Activated CD4-positive, alpha-beta T cell treated with anti-CD3 and anti-CD28 coated beads, Interleukin-2, Interleukin-6, amounts not matched to agents 100 ng/mL and 50 ng/mL, durations not matched to agents 16 hours and 8 hours (primary cell): ENCODE measurements around the gene C9orf50.

ENCODE experiments used
- DNase-seq: peaks from one replicate; pipeline ENCODE4 v3.0.0-alpha.2; 2020

Gene C9orf50

GRCh38 chr9:129586685-129587084 is 34.2 kb downstream of the C9orf50 start:
- no peak for DNase-seq

GRCh38 chr9:129586245-129586644 is 34.7 kb downstream of the C9orf50 start:
- DNase-seq = no peak

- no peak for DNase-seq
Observed at GRCh38 chr9:129585352-129585751, 35.5 kb downstream of the C9orf50 start.

- peak; percentile 84 for DNase-seq
Observed at GRCh38 chr9:129584136-129584535, 36.8 kb downstream of the C9orf50 start.

GRCh38 chr9:129583308-129584038 is 37.4 kb downstream of the C9orf50 start:
- DNase-seq = no peak

- DNase-seq = peak; percentile 22
Observed at GRCh38 chr9:129582855-129583254, 38.0 kb downstream of the C9orf50 start.

GRCh38 chr9:129581505-129582189 is 39.3 kb downstream of the C9orf50 start:
- no peak for DNase-seq

- DNase-seq = peak; percentile 58
Observed at GRCh38 chr9:129580211-129580915, 40.5 kb downstream of the C9orf50 start.

GRCh38 chr9:129579294-129579693 is 41.6 kb downstream of the C9orf50 start:
- DNase-seq = no peak

- no peak for DNase-seq
Observed at GRCh38 chr9:129576546-129577543, 44.1 kb downstream of the C9orf50 start.

GRCh38 chr9:129575818-129576217 is 45.1 kb downstream of the C9orf50 start:
- no peak for DNase-seq

GRCh38 chr9:129574911-129575585 is 45.9 kb downstream of the C9orf50 start:
- no peak for DNase-seq

- DNase-seq = no peak
Observed at GRCh38 chr9:129573977-129574376, 46.9 kb downstream of the C9orf50 start.

GRCh38 chr9:129572517-129572916 is 48.4 kb downstream of the C9orf50 start:
- no peak for DNase-seq

- no peak for DNase-seq
Observed at GRCh38 chr9:129572052-129572425, 48.9 kb downstream of the C9orf50 start.

GRCh38 chr9:129571298-129572051 is 49.4 kb downstream of the C9orf50 start:
- no peak for DNase-seq

GRCh38 chr9:129570450-129571297 is 50.2 kb downstream of the C9orf50 start:
- DNase-seq = peak; percentile 12

- DNase-seq = no peak
Observed at GRCh38 chr9:129569502-129570449, 51.1 kb downstream of the C9orf50 start.
